Stimulated activated CD4-positive, alpha-beta T cell treated with anti-CD3 and anti-CD28 coated beads, Interleukin-15, amount 100 ng/mL, for 1 hour (primary cell): ENCODE results near the gene PSME1.

ENCODE experiments used
- DNase-seq, 2 donors: peaks; one replicate each; pipeline ENCODE4 v3.0.0-alpha.2; 2020; ENCODE audit warnings: low read depth in 1 of 2, low spot score in 1 of 2

The PSME1 gene

DNA sequence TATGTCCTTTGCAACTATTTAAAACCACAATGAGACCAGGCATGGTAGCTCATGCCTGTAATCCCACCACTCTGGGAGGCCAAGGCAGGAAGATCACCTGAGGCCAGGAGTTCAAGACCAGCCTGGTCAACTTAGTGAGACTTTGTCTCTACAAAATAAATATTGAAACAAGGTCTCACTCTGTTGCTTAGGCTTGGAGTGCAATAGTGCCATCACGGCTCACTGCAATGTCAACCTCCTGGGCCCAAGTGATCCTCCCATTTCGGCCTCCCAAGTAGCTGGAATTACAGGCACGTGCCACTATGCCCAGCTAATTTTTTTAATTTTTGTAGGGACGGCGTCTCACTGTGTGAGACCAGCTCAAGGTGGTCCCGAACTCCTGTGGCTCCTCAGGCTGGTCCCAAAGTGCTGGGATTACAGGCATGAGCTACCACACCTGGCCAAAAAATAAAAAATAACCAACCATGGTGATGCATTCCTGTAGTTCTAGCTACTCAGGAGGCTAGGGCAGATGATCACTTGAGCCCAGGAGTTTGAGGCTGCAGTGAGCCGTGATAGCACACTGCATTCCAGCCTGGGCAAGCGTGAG lies 6.5 kb upstream of the PSME1 start:
- DNase-seq = no peak

DNA sequence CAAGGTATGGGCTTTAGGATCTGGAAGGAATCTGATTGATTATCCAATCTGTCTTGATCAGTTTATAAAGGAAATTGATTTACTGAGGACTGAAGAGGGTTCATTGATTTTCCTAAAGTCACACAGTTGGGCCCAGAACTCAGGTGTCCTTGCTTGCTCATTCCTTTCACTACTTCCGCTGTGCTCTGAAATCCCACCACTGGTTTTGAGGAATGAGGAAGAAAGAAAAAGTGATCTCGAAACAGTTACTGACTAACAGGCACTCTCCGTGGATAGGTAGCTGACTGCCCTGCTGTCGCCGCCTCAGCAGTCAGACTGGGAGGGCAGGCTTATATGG lies 5.6 kb upstream of the PSME1 start, which contains the start of gene FITM1:
TSS of gene FITM1 (plus strand) at position 280 of the 337 bp plus-strand sequence. CDS start 905 bp downstream, outside the sequence.
- DNase-seq = no peak

DNA sequence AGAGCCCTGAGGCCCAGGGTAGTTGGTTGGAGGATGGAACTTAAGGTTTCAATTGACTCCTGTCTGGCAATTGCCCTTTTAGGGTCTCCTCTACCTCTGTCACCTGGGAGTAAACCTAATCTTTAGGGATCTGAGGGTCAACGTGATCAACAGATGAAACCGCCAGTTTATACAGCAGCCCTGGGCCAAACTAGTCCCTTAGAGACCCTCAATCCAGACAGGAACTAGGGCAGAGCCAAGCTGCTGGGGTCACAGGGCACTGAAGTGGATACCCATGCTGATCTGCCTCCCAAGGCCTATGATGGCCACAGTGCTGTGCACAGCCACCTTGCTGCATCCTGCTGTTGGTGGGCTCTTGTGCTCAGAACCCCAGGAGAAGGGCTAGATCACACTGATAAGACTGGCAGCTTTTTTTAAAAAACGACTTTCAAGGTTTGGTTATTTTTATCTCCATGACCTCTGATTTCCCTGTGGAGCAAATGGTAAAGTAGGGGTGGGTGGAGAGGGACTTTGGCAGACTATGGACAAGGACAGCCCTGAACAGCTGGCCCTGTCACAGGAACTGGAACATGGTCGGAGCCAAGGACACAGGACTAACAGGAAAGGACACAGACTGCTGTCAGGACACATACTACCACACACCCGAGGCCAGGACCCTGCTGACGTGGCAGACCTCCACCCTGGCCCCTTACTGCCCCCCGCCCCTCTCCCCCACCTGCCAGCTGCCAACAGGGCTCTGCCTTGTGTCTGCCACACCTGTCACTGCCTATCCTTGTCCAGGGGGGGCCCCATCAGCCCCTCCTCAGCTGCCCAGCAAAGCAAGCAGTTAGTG lies 5.1 kb upstream of the PSME1 start:
- no peak for DNase-seq

DNA sequence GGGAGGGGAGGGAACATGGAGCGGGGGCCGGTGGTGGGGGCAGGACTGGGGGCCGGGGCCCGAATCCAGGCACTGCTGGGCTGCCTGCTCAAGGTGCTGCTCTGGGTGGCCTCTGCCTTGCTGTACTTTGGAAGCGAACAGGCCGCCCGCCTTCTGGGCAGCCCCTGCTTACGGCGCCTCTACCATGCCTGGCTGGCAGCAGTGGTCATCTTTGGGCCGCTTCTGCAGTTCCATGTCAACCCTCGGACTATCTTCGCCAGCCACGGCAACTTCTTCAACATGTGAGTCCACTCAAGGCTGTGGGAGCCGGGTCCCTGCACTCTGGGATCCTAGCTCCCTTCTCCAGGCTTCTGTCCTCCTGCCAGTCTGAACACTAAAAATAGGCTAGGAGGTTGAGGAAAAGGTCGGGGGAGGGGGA lies 4.4 kb upstream of the PSME1 start:
- DNase-seq = no peak

DNA sequence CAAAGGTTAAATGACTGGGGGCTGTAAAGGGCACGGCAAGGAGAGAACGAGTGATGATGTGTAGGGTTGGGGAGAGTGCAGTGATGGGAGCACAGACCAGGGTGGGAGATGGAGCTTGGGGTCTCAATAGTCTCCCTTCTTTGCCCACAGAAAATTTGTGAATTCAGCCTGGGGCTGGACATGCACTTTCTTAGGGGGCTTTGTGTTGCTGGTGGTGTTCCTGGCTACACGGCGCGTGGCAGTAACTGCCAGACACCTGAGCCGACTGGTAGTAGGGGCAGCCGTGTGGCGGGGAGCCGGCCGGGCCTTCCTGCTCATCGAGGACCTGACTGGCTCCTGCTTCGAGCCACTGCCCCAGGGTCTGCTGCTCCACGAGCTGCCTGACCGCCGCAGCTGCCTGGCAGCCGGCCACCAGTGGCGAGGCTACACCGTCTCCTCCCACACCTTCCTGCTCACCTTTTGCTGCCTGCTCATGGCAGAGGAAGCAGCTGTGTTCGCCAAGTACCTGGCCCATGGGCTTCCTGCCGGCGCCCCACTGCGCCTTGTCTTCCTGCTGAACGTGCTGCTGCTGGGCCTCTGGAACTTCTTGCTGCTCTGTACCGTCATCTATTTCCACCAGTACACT lies 3.8 kb upstream of the PSME1 start:
- DNase-seq = no peak

DNA sequence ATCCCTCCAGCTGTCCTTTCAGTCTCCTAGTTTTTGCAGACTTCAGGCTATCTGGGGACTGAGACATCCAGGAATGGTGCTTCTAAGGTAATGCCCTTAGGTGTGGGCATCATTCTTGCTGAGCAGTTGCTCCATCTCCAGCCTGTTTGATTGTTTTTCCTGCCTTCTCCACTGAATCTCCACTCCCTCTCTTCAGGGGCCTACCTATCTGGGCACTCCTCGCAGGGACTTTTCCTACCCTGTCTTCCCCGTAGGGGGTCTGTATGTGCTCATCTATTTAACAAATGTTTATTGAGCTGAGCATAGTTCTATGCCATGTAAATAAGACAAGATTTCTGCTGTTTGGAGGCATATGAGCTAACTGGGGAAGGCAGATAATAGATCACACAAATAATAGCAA lies 3.0 kb upstream of the PSME1 start:
- DNase-seq = no peak

DNA sequence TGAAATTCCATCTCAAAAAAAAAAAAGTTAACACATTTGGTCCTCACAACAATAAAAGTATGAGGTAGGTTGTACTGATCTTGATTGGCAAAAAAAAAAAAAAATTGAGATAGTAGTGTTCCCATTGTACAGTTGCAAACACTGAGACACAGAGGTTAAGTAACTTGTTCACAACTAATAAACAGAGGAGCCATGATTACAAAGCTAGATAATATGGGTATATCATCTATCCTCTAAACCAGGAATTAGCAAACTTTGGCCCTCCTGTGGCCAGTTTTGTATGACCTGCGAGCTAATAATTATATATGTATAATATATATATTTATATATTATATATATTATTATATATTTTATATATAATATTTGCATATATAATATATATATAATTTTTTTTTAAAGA lies 2.3 kb upstream of the PSME1 start:
- DNase-seq = no peak

DNA sequence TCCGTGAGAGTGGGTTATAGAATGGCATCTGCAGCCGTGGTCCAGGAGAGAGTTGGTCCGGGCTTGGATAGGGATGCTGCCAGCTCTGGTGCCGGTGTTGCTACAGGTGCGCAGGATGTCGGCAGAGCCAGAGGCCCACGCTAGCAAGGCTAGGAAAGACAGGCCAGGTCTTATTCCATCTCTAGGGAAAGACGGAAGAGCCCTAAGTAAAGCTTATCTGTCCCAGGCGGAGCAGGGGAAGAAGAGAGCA lies 485 bp upstream of the PSME1 start:
- no peak for DNase-seq

DNA sequence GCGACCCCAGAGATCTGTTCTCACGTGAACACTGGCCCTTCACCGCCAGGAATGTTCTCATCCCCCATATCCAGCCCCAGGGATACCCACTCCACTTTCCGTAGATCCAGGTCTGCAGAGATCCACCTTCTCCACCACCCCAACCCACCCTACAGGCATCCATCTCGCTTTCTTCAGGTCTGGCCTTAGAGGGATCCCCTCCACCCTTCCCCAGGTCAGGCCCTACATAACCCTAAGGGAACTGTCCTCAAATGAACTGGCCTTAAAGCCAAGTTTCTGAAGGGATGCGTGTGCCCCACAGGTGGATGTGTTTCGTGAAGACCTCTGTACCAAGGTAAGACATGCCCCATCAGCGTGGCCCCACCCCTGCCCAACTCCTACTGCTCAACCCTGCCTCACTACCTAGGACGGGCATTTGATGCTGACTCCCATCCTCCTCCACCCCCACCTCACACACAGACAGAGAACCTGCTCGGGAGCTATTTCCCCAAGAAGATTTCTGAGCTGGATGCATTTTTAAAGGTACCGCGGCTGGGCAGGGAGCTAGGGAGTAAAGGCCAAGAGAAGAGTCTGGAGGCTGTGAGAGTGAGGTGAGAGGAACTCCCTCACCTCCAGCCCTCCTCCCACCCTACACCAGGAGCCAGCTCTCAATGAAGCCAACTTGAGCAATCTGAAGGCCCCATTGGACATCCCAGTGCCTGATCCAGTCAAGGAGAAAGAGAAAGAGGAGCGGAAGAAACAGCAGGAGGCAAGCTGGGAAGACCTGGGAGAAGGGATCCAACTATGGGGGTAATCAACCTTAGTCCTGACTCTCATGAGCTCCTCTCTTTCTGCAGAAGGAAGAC lies 912 bp downstream of the PSME1 start:
- no peak for DNase-seq

DNA sequence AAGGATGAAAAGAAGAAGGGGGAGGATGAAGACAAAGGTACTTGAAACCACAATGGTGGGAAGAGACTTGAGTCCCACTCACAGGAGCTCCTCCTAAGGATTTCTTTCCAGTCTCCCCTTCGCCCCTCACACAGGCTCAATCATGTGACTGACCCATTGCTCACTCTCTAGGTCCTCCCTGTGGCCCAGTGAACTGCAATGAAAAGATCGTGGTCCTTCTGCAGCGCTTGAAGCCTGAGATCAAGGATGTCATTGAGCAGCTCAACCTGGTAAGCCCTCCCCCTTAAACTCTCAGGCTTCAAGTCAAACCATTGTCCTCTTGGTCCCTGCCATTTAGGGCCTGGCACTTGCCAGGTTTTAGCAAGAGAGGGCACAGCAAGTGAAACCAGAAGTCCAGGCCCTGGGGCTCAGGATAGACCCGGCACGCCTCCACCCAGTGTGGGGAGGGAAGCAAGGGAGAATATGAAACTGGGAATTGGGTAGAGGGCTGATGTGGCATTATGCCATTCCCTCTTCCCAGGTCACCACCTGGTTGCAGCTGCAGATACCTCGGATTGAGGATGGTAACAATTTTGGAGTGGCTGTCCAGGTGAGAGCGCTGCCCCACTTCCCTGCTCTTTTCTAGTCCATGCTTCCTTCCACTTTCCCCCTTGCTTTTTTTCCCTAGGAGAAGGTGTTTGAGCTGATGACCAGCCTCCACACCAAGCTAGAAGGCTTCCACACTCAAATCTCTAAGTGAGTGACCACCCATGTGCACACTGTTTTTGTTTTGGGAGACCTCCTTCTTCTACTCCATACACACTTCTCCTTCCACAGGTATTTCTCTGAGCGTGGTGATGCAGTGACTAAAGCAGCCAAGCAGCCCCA lies 1.8 kb downstream of the PSME1 start:
- DNase-seq = no peak

DNA sequence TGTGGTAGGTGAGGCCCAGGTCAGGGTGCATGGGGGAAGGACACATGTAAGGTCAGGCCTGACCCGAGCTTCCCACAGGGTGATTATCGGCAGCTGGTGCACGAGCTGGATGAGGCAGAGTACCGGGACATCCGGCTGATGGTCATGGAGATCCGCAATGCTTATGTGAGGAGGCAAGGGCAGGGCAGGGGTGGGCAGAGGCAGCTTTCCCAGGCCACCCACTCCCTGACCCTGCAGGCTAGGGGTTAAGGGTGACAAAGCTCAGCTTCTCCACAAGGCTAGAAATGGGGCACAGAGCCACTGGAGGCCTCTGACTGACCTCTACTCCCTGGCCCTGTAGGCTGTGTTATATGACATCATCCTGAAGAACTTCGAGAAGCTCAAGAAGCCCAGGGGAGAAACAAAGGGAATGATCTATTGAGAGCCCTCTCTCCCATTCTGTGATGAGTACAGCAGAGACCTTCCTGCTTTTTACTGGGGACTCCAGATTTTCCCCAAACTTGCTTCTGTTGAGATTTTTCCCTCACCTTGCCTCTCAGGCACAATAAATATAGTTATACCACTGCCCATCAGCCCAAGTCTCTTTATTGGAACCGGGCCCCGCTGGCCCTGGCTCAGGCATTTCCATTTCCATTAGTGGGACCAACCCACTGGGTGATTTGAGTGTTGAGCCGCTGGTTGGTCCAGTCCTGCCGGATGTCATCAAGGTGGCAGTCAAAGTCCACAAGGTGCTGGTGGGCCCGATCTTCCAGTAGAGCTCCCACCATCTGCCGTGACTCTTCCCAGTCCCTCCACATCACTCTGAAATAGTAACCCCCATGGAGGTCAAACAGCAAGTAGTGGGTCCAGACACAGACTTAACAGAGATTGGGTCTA lies 2.6 kb downstream of the PSME1 start:
- DNase-seq = no peak

DNA sequence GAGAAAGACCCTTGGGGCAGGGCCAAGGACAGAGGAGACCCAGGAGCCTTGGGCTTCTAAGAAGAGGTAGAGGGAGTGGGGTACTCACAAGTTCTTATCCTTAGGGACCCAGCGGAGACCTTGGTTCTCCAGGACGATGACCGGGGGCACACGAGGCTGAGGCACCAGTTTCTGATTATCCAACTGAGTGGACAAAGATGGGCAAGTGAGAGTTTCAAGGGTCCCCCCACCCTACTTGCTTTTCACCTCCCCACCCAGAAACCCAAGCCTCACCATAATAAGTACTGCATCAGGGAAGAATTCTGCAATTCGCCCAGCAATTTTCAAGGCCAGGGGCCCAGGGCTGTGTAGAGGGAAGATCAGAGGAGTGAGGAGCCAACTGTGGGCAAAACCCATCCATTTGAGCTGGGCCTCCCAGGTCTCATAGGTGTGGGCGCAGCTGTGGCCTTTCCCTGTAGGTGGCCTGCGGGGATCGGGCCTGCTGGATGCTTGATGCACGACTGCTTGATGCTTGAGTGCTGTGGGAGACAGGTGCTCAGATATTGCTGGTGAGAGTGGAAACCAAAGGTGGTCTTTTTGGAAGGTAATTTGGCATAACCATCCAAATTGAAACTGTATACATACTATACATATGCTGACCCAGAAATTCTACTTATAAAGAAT lies 3.4 kb downstream of the PSME1 start:
- DNase-seq = no peak

DNA sequence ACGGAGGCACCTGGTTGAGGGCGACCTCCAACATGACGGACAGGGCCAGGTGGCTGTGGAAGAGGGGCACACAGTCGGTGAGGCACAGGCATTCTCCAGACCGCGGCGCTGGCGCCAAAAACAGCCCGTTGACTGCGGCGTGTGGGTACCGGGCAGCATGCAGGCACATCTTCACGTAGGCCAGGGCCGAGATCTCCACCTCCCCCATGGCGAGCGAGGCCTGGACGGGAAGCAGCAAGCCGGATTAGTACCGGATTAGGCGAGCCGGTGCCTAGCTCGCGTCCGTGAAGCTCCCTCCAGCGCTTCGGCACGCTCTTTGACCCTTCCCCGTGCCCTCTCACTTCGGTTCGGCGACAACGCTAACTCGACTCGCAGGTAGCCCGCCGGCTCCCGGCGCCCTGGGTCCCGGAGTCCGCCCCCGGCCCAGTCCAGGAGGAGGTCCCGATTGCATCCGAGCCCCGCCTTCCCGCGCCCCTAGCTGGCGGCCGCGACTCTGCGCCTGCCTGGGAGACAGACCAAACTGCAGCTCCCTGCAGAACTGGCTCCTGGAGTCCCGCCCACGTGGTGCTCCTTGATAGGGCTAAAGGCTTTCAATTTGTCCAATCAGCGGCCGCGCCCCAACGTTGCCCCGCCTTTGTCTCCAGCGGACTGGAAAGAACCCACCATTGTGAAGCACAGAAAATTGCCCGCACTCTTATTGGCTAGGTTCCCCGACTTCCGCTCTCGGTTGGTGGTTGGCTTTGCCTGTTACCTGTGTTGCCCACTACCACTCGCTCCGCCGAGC lies 5.3 kb downstream of the PSME1 start, which contains the start of gene EMC9:
TSS of gene EMC9 (minus strand) at position 495 of the 784 bp plus-strand sequence. CDS start at position 208, 287 bp downstream.
- DNase-seq = peak; percentile 97 to 98

DNA sequence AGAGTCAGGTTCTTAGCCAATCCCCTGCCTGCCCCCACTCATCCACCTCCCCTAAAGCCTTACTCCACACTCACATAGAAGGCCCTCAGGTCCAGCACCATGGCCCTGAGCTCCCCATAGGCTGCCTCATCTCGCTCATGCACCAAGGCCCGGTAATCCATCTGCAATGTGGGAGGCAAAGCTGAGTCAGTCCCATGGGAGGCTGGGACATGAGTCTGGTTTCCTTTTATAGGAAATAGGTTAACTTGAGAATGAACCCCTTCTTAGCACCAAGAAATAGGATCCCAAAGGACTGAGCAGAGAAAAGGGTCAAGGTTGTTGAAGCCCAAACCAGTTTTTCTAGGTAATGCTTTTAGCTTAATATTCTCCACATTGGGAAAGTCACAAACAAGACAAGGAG lies 7.5 kb downstream of the PSME1 start:
- no peak for DNase-seq

DNA sequence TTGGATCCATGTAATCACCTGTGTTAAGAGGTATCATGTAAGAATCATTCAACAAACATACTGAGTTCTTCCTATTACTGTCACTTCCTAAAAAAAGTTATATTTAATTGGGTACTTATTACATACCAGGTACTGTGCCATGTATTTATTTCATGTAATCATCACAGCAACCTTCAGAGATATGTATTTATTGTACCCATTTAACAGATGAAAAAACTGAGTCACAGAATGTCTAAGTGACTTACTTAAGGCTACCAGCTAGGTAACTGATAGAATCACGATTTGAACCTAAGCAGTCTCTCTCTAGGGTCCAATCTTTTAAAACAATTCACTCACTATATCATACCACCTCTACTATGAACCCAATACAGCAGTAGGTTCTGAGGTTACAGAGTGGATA lies 8.5 kb downstream of the PSME1 start:
- DNase-seq = no peak

DNA sequence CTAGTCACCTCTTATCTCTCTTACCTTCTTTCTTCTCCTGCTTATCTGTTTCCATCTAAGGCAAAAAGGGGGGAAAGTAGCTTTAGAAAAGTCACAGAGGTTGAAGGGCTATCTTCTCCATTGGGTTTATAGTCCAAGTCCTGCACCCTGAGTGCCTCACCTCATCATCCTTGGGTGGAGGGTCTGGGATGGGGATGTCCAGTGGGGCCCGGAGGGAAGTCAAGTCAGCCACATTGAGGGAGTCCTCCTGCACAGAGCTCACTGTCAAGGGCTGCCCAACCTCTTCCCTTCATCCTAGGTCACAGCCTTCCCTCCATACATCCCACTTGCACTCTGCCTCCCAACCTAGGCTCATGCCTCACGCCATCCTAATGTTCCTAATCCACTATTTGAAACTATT lies 9.2 kb downstream of the PSME1 start:
- DNase-seq = no peak

DNA sequence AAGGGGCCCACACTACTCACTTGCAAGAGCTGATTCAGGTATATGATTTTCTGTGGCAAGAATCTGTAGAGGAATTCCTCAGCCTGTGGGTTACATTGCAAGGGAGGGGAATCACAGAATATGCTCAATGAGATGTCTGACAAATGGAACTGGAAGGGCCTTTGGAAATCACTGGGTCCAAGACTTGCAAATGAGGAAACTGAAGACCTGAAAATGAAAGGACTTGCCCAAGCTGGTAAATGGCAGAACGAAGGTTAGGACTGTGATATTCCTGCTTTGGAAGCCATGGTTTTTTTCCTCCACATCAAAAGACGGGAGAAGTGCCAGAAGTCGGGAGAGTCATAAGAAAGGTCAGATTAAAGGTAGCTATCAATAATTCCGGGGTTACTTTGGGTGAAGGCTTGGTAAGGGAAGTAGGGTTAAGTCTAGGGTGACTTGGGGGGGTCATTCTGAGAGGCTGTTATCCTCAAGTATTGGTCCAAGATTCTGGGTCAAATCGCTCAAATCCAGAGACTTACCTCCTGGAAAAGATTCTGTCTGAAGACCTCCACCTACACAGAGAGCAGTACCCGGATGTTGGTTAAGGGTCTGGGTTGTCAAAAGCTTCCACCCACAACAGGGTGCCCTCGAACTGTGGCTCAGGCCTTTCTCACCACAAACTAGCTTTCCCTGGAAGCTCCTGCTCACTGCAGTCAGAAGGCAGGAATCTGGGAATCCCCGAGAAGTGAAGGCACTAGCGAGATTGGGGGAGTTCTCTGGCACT lies 9.9 kb downstream of the PSME1 start:
- no peak for DNase-seq
